SU-DHL-6 (cell line): ENCODE results near the gene KDM5C.

Experiments
- EZH2phosphoT487 ChIP-seq: fragments of 200-600 bp; sonication (generic), shearing (Covaris generic); conservative IDR thresholded peaks from 2 replicates; pipeline ENCODE4 v1.6.1; 2018; ENCODE audit warnings: mild to moderate bottlenecking, antibody characterized with exemption, low read length, moderate library complexity, mixed read lengths
- TF ChIP-seq, protein P1 (sequence below): fragments of 200-600 bp; sonication (generic); IDR thresholded peaks from one replicate; pipeline ENCODE4 v1.5.1; 2017; ENCODE audit warnings: antibody characterized with exemption, mild to moderate bottlenecking, low read length, moderate library complexity; ENCODE audit not compliant: insufficient read depth, poor library complexity, severe bottlenecking

- TF ChIP-seq, protein P1, sequence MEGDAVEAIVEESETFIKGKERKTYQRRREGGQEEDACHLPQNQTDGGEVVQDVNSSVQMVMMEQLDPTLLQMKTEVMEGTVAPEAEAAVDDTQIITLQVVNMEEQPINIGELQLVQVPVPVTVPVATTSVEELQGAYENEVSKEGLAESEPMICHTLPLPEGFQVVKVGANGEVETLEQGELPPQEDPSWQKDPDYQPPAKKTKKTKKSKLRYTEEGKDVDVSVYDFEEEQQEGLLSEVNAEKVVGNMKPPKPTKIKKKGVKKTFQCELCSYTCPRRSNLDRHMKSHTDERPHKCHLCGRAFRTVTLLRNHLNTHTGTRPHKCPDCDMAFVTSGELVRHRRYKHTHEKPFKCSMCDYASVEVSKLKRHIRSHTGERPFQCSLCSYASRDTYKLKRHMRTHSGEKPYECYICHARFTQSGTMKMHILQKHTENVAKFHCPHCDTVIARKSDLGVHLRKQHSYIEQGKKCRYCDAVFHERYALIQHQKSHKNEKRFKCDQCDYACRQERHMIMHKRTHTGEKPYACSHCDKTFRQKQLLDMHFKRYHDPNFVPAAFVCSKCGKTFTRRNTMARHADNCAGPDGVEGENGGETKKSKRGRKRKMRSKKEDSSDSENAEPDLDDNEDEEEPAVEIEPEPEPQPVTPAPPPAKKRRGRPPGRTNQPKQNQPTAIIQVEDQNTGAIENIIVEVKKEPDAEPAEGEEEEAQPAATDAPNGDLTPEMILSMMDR: no peak
- no peak for TF ChIP-seq EZH2phosphoT487
These were observed 26.3 kb upstream of the KDM5C start for GRCh38 chrX:53251307-53251706.
